Panc1 (cell line): ENCODE measurements around the gene MYH8.

ENCODE experiments used
- CTCF ChIP-seq: fragments of 450-650 bp; IDR thresholded peaks from 2 replicates; pipeline ENCODE4 v1.5.1; 2017; ENCODE audit warnings: mild to moderate bottlenecking
- POLR2AphosphoS5 ChIP-seq: IDR thresholded peaks from 2 replicates; pipeline ENCODE4 v1.6.1; 2012; ENCODE audit warnings: mild to moderate bottlenecking, low read depth, low read length, moderate library complexity
- SIN3A ChIP-seq: IDR thresholded peaks from 2 replicates; pipeline ENCODE4 v1.6.1; 2012; ENCODE audit warnings: low read depth, mild to moderate bottlenecking, low read length, moderate library complexity, borderline replicate concordance; ENCODE audit not compliant: insufficient read depth

- no peak for TF ChIP-seq POLR2AphosphoS5
- no peak for TF ChIP-seq CTCF
- TF ChIP-seq SIN3A = no peak
Measured at GRCh38 chr17:10447026-10447931, 25.5 kb upstream of the MYH8 start.
